COLO668 (cell line): ENCODE measurements around the gene UFL1.

Source experiments
- DNase-seq: peaks from one replicate; lab custom pipeline; 2025; ENCODE audit not compliant: unreplicated experiment; lab: John Stamatoyannopoulos, UW

UFL1 gene

DNA sequence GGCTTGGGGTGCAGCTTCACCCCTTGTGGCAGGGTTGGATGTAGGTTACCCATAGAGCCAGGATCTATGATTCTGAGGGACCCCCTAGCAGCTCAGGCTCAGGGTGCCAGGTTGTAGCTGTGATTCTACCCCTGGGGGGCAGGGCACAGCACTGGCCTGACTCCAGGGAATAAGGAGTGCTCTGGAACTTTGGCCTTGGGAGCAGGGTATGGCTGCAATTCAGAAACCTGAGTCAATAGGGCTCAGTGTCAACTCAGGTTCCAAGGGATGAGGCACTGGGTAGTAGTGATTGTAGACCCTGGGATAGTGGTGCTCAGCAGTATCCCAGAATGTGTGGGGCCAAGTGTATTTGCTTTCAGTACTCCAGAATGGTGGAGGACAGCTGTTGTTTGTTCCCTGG lies 49.9 kb downstream of the UFL1 start:
- DNase-seq: no peak

DNA sequence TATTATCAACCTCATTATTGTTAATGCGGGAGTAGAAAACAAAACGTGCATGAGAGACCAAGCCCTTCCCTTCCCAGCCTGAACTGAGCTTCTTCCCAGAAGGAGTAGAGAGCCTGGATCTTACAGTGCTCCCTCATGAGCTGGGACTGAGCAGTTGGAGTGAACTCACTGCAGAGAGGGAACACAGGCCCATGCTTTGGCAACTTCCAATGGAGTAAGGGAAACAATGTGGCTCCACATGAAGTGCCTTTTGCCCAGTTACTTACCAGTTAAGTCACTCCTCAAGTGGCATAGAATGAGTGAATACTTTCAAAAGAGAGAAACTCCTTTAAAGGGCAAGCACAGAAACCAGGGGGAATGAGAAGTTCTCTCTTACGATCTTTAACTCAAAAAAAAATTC lies 53.8 kb downstream of the UFL1 start:
- DNase-seq: no peak

DNA sequence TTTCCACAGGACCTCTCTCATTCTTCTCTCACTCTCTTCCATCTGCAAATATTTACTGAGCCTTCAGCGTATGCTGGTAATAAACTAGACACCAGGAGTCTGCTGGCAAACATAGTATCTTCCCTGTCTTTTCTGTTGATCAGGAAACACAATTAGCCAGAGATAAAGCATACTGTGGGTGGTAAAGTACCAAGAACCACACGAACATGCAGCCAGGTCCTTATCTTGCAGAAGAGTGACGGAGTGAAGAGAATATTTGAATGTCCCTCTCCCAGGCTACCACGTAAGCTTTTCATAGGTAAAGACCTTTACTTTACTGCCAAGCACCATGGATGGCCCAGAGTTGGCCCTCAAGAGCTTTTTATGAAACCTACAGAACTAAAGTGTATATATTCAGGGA lies 54.6 kb downstream of the UFL1 start:
- no peak for DNase-seq

DNA sequence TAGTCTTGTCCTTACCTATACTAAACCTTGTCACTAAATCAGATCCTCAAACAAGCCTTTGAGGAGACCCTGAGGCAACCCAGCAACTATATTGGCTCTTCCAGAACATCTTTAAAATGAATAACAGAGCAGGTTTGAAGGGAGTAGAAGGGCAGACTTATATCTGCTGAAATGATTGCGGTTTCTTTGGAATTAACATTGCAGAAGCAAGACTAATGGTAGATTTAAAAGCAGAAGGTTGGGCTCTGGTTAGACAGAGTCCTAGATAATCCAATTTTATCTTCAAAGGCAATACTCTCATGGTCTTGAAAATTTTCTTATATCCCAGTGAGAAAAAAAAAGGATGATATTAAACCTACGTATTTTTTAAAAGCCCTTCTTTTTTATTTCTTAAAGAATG lies 60.4 kb downstream of the UFL1 start:
- no peak for DNase-seq

DNA sequence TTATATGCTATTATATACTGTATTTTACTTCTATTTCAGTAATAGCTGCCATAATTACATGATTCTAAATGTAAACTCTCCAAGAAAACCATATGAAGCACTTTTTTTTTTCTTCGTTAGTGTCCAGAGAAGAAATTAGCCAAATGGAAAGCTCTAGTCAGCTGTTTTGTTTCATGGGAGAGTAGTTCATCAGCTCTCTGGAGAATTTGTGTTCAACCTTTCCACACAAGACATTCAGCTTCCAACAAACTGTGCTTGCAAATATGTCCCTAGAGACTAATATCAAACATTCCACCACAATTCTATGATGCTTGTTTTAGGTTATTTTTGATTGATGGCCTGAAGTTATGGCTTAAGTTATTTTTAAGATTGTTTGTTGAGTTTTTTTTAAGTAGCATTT lies 60.8 kb downstream of the UFL1 start:
- no peak for DNase-seq

DNA sequence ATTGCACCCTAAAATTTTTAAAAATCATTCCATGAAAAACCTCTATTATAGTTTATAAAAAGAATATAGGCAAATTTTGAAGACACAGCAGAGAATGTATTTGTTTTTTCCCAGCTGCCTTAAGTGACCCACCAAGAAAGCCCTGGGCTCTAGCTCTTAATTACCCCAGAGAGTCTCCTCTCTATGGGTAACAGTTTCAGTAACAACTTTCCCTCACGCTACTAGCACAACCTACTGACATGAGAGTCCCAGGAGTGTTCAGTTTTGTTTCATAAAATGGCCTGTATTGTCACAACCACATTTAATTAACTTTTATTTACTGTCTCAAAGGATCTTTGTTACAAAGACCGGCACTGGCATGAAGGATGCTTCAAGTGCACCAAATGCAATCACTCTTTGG lies 82.8 kb downstream of the UFL1 start:
- DNase-seq: no peak
